ENCODE data around the gene BAX.

Gene BAX

GRCh38 chr19:48988860-48989259, 34.2 kb downstream of the BAX start:
- no peak for DNase-seq

- DNase-seq: no peak
These were observed 35.1 kb downstream of the BAX start for GRCh38 chr19:48989701-48990291.

- DNase-seq: no peak
These were observed 35.7 kb downstream of the BAX start for GRCh38 chr19:48990400-48990799.

GRCh38 chr19:48991011-48991609, 36.4 kb downstream of the BAX start:
- no peak for DNase-seq

GRCh38 chr19:48991873-48992580, 37.4 kb downstream of the BAX start:
- no peak for DNase-seq

- DNase-seq: no peak
These were observed 38.0 kb downstream of the BAX start for GRCh38 chr19:48992581-48993174.

- DNase-seq: peak; percentile 96
These were observed 38.7 kb downstream of the BAX start, which contains the start of the genes GYS1 and RUVBL2 for GRCh38 chr19:48993175-48994034. GYS1 (minus strand) TSS chr19:48993309; CDS start chr19:48993112, 197 bp downstream. RUVBL2 (plus strand) TSS chr19:48993887; CDS start chr19:48993912, 25 bp downstream.

GRCh38 chr19:48994035-48994386, 39.3 kb downstream of the BAX start:
- DNase-seq: no peak

GRCh38 chr19:48997972-48998371, 43.3 kb downstream of the BAX start:
- no peak for DNase-seq

GRCh38 chr19:48999481-49000325, 45.0 kb downstream of the BAX start:
- no peak for DNase-seq

- no peak for DNase-seq
These were observed 49.5 kb downstream of the BAX start for GRCh38 chr19:49004133-49004532.

GRCh38 chr19:49004964-49005614, 50.4 kb downstream of the BAX start:
- no peak for DNase-seq

GRCh38 chr19:49006905-49007304, 52.2 kb downstream of the BAX start:
- DNase-seq: no peak

GRCh38 chr19:49009828-49010227, 55.2 kb downstream of the BAX start:
- no peak for DNase-seq

- no peak for DNase-seq
These were observed 55.8 kb downstream of the BAX start for GRCh38 chr19:49010453-49010852.

- no peak for DNase-seq
These were observed 56.5 kb downstream of the BAX start for GRCh38 chr19:49011194-49011593.
